Fibroblast of pulmonary artery (primary cell): Measurements from ENCODE around the gene HIPK2.

ENCODE experiments used
- DNase-seq: peaks from one replicate; pipeline ENCODE4 v3.0.0-alpha.2; 2010; ENCODE audit warnings: low read depth
- H3K4me3 ChIP-seq: replicated peaks from 2 replicates; pipeline ENCODE4 v1.5.1; 2011; ENCODE audit warnings: low read depth, mild to moderate bottlenecking, control low read depth, low read length, moderate library complexity
- CTCF ChIP-seq: IDR thresholded peaks from 2 replicates; pipeline ENCODE4 v1.5.1; 2011; ENCODE audit warnings: mild to moderate bottlenecking, control low read depth, low read length, inconsistent platforms; ENCODE audit errors: missing control alignments

HIPK2 gene

GRCh38 chr7:139807009-139807408 is 29.2 kb upstream of the HIPK2 start:
- TF ChIP-seq CTCF = no peak

GRCh38 chr7:139804571-139804970 is 26.8 kb upstream of the HIPK2 start:
- DNase-seq = no peak
- TF ChIP-seq CTCF = no peak
- H3K4me3 ChIP-seq = no peak overlapping the region

More at GRCh38 chr7:139807009-139807408, 29.2 kb upstream of the HIPK2 start:
- H3K4me3 ChIP-seq = no peak overlapping the region
- no peak for DNase-seq

GRCh38 chr7:139799586-139799985 is 21.8 kb upstream of the HIPK2 start:
- no peak overlapping the region for H3K4me3 ChIP-seq
- DNase-seq = no peak
- TF ChIP-seq CTCF = no peak

- no peak for TF ChIP-seq CTCF
- H3K4me3 ChIP-seq = no peak overlapping the region
- no peak for DNase-seq
Measured at GRCh38 chr7:139798892-139799291, 21.1 kb upstream of the HIPK2 start.

- DNase-seq = no peak
- no peak overlapping the region for H3K4me3 ChIP-seq
- no peak for TF ChIP-seq CTCF
Measured at GRCh38 chr7:139798221-139798620, 20.4 kb upstream of the HIPK2 start.

GRCh38 chr7:139797607-139798006 is 19.8 kb upstream of the HIPK2 start:
- no peak for DNase-seq
- no peak for TF ChIP-seq CTCF
- H3K4me3 ChIP-seq = no peak overlapping the region

- no peak for DNase-seq
- H3K4me3 ChIP-seq = no peak overlapping the region
- TF ChIP-seq CTCF = no peak
Measured at GRCh38 chr7:139791316-139791715, 13.5 kb upstream of the HIPK2 start.
